Neural progenitor cell (in vitro differentiated cells): ENCODE data around the gene ZIC5.

Experiments
- CTCF ChIP-seq: fragments of 200-600 bp; sonication (generic); IDR thresholded peaks from 2 replicates; pipeline ENCODE4 v1.5.1; 2017; ENCODE audit warnings: antibody characterized with exemption, mild to moderate bottlenecking
- EZH2 ChIP-seq: fragments of 200-600 bp; sonication (generic); IDR thresholded peaks from 2 replicates; pipeline ENCODE4 v1.6.1; 2017; ENCODE audit warnings: antibody characterized with exemption, mild to moderate bottlenecking, moderate library complexity
- EZH2phosphoT487 ChIP-seq: fragments of 200-600 bp; sonication (generic); IDR thresholded peaks from 2 replicates; pipeline ENCODE4 v1.6.1; 2017; ENCODE audit warnings: antibody characterized with exemption

GRCh38 chr13:99978799-99979452 lies 7.4 kb upstream of the ZIC5 start:
- TF ChIP-seq CTCF: no peak
- TF ChIP-seq EZH2: no peak
- no peak for TF ChIP-seq EZH2phosphoT487
